Limb (tissue), 2 donors: ENCODE data around the gene TTC38.
A peak's percentile ranks its signal among the peaks of the same experiment; 100 is the strongest.

Experiments
- DNase-seq, 2 donors: peaks; one replicate each; pipeline ENCODE4 v3.0.0-alpha.2; 2016; ENCODE audit errors: extremely low spot score in 2 of 2

The TTC38 gene

GRCh38 chr22:46327691-46328465, 60.1 kb downstream of the TTC38 start:
- no peak for DNase-seq

DNA sequence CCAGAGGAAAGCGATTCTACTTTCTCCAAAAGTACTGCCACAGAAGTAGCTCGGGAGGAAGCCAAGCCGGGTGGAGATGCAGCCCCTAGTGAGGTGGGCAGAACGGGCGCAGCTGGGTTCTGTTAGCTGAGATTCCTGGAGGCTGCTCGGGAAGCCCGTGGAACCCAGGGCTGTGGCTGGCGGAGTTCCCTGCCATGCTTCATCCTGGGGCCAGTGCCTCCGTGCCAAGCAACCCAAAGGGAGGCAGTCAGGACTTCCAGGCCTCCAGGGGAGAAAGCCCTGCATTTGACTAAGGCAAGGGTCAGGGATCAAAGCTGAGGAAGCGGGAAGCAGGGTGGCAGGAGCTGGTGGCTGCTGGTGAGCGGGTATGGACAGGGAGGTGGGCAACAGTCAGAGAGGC, 61.0 kb downstream of the TTC38 start:
- DNase-seq, result no peak

DNA sequence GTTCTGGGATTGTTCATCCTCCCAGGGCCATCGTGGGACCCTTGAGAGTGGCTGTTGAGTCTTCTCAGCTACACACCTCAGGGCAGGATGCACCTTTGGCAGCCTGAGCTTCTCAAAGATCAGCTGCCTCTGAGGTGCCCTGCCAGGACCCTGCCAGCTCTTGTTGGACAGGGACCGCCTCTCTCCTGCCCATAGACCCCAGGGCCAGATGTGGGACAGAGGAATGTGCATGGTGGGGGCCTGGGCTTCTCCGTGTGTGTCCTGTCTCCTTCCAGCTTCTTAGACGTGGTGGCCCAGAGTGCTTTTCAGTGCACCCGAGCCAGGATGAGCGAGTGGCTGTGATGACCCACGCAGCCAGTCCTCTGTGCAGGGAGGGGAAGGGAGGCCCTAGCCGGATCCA, 61.8 kb downstream of the TTC38 start:
- no peak for DNase-seq

DNA sequence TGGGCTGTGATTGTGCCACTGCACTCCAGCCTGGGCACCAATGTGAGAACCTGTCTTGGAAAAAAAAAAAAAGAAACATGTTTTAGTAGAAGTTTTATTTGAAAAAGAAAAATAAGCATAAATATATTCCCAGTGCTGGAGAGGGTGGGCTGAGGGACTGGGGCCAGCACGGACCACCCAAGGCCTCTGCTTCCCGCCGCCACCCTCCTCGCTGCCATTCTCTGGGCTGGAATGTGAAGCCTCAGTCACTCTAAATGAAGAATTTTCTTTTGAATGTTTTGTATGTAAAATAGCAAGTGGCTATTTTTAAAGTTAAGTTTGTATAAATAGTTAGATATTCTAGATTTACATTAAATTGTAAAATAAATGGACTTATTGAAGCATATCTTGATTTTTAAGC, 62.6 kb downstream of the TTC38 start:
- DNase-seq, result no peak

GRCh38 chr22:46331496-46331895, 63.7 kb downstream of the TTC38 start:
- no peak for DNase-seq

GRCh38 chr22:46335201-46336118, 67.7 kb downstream of the TTC38 start, which contains the start of gene TRMU:
Gene TRMU, plus strand, starts transcription at chr22:46335714. Its CDS starts 51 bp downstream, at chr22:46335765.
- DNase-seq, result peak; percentile 87 to 90

DNA sequence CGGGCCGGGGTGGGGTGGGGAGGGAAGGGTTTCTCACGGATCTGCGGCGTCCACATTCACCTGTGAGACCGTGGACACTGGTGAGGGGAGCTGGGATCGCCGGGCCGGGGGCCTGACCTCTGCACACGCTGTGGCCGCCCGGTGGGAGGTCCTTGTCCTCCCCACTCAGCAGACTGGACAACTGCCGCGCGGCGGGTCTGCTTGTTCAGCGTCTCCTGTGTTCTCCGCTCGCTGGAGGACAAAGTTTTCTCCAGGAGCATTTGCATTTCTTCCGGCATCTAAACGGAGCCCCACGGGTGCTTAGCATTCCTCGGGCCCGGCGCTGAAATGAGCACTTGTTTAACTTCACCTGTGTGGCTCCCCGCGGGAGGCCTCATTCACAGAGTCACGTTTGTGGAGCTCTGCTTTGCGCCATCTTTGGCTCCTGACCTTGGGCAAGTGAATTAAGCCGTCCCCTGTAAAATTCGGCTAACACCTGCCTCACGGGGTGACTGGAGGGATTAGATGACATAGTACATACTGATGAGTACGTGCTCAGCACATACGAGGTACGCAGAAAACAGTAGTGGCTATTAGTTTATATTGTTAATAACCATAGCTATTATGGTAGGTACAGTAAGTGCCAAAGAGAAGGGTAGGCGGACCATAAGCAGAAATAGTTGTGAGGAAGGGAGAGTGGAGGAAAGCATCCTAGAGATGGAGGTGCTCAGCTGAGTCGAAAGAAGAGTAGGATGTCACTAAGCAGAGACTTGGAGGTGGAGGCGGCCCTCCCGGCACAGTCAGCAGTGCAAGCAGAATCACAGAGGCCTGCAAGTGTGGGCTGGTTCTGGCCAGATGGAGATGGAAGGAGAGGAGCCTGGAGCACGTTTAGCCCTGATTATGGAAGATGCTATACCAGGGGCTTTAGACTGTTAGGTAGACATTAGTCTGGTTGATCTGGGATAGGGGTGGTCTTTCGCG, 68.6 kb downstream of the TTC38 start:
- DNase-seq, result no peak

DNA sequence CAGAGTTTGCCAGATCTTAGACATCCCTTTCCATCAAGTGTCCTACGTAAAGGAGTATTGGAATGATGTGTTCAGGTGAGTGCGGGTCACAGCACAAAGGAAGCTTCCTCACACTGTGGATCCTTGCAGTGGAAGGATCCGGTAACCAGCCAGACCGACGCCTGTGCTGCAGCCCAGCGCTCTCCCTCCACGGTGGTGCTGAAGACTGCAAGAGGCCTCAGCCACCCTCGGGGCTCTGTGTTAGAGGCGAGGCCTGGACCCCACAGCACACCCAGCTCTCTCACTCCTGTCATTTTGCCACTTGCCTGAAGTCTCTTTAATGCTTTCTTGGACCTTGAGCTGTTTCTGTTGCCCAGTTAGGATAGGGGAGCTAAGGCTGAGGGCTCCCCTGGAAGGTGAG, 70.1 kb downstream of the TTC38 start:
- no peak for DNase-seq

GRCh38 chr22:46338636-46339035, 70.8 kb downstream of the TTC38 start:
- DNase-seq, result no peak

DNA sequence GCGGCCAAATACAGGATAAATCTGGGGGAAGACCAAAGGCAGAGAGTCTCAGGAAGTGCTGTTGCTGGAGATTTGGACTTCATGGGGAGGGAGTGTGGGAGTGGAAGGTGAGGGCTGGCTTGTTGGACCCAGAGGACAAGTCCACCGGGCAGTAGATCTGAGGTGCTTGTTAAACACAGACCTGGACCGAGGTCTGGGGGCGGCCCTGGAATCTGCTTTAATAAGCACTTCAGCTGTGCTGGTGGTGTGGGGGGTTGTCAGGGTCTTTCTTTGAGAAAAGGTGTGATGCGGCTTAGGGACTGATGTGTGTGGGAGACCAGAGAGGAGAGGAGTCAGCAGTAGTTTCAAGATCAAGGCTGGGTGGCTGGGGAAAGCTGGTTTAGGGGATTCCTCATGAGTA, 72.1 kb downstream of the TTC38 start:
- DNase-seq, result no peak

GRCh38 chr22:46340676-46341075, 72.9 kb downstream of the TTC38 start:
- DNase-seq, result no peak
